SU-DHL-6 (cell line): ENCODE results near the gene OR10J4.

ENCODE experiments used
- H2AFZ ChIP-seq: fragments of 200-600 bp; sonication (generic); 2 replicates; pipeline ENCODE4 v1.6.1; 2014; ENCODE audit warnings: low read depth, mild to moderate bottlenecking, moderate library complexity, mixed read lengths, antibody characterized with exemption, low read length; ENCODE audit not compliant: severe bottlenecking
- H3F3A ChIP-seq: fragments of 200-600 bp; shearing (Covaris generic); 2 replicates; pipeline ENCODE4 v1.6.0; 2016; ENCODE audit warnings: antibody characterized with exemption, mild to moderate bottlenecking; ENCODE audit not compliant: insufficient read depth
- H3K27ac ChIP-seq: fragments of 200-600 bp; sonication (generic); 2 replicates; pipeline ENCODE4 v1.5.1; 2016; ENCODE audit warnings: low read depth, mild to moderate bottlenecking, low read length, moderate library complexity, mixed read lengths
- H3K27me3 ChIP-seq: fragments of 200-600 bp; sonication (generic), shearing (Covaris generic); 2 replicates; pipeline ENCODE4 v1.6.0; 2014; ENCODE audit warnings: mild to moderate bottlenecking, low read length
- H3K36me3 ChIP-seq: fragments of 200-600 bp; sonication (generic); 2 replicates; pipeline ENCODE4 v1.6.1; 2014; ENCODE audit warnings: mild to moderate bottlenecking, low read length, mixed read lengths
- H3K4me2 ChIP-seq: fragments of 300-600, 200-600 bp; shearing (Covaris generic), sonication (generic); 2 replicates; pipeline ENCODE4 v1.6.0; 2014; ENCODE audit warnings: low read length, low read depth, mild to moderate bottlenecking; ENCODE audit not compliant: poor library complexity, severe bottlenecking
- H3K4me3 ChIP-seq: fragments of 200-600 bp; sonication (generic); 2 replicates; pipeline ENCODE4 v1.5.1; 2014; ENCODE audit warnings: antibody characterized with exemption, low read length, mild to moderate bottlenecking, mixed read lengths; ENCODE audit not compliant: insufficient read depth, poor library complexity, severe bottlenecking
- H3K79me2 ChIP-seq: fragments of 200-600 bp; sonication (generic); 2 replicates; pipeline ENCODE4 v1.6.1; 2014; ENCODE audit warnings: mild to moderate bottlenecking, low read length, moderate library complexity; ENCODE audit not compliant: insufficient read depth
- H3K9ac ChIP-seq: fragments of 200-600 bp; sonication (generic); 2 replicates; pipeline ENCODE4 v1.7.0; 2014; ENCODE audit warnings: mild to moderate bottlenecking, low read length
- H3K9me2 ChIP-seq: fragments of 200-600 bp; sonication (generic); replicated peaks from 2 replicates; pipeline ENCODE4 v1.6.1; 2014; ENCODE audit warnings: low read length; ENCODE audit not compliant: insufficient read depth
- H3K9me3 ChIP-seq: fragments of 200-600 bp; sonication (generic); 2 replicates; pipeline ENCODE4 v1.6.1; 2014; ENCODE audit warnings: low read length, mixed read lengths; ENCODE audit not compliant: insufficient read depth
- H4K20me1 ChIP-seq: fragments of 200-600 bp; sonication (generic); 2 replicates; pipeline ENCODE4 v1.6.1; 2014; ENCODE audit warnings: low read depth, mild to moderate bottlenecking, antibody characterized with exemption, low read length, moderate library complexity, mixed read lengths
- TF ChIP-seq, protein P1 (sequence below): fragments of 200-600 bp; sonication (generic); IDR thresholded peaks from one replicate; pipeline ENCODE4 v1.5.1; 2017; ENCODE audit warnings: antibody characterized with exemption, mild to moderate bottlenecking, low read length, moderate library complexity; ENCODE audit not compliant: insufficient read depth, poor library complexity, severe bottlenecking

Gene OR10J4

GRCh38 chr1:159474926-159475325 is 42.9 kb downstream of the OR10J4 start:
- Histone ChIP-seq H3K79me2 (no peaks in the 10 kb centered on the region), H2AFZ (no peak overlapping the region), H3K4me3 (no peak overlapping the region), H3K27ac (no peak overlapping the region), H3K9me3 (no peaks in the 10 kb centered on the region), H3K9ac (no peak overlapping the region), H3K9me2 (no peaks in the 10 kb centered on the region), H3K27me3 (no peaks in the 10 kb centered on the region), H3F3A (no peaks in the 10 kb centered on the region), H3K36me3 (no peaks in the 10 kb centered on the region), H4K20me1 (no peaks in the 10 kb centered on the region), H3K4me2 (no peak overlapping the region)
- TF ChIP-seq, protein P1, sequence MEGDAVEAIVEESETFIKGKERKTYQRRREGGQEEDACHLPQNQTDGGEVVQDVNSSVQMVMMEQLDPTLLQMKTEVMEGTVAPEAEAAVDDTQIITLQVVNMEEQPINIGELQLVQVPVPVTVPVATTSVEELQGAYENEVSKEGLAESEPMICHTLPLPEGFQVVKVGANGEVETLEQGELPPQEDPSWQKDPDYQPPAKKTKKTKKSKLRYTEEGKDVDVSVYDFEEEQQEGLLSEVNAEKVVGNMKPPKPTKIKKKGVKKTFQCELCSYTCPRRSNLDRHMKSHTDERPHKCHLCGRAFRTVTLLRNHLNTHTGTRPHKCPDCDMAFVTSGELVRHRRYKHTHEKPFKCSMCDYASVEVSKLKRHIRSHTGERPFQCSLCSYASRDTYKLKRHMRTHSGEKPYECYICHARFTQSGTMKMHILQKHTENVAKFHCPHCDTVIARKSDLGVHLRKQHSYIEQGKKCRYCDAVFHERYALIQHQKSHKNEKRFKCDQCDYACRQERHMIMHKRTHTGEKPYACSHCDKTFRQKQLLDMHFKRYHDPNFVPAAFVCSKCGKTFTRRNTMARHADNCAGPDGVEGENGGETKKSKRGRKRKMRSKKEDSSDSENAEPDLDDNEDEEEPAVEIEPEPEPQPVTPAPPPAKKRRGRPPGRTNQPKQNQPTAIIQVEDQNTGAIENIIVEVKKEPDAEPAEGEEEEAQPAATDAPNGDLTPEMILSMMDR: no peak
